NT2/D1 (cell line): Measurements from ENCODE around the gene SLC25A43.
"Not testable (repeated sequence)": the region's sequence is repeated elsewhere in the genome, so short reads cannot be mapped to it uniquely, and the experiment has no call there.

Experiments used
- DNase-seq: peaks from one replicate; pipeline ENCODE4 v3.0.0-alpha.2; 2011; ENCODE audit warnings: low read depth, low spot score
- H3K27me3 ChIP-seq: 2 replicates; pipeline ENCODE4 v1.6.0; 2011; ENCODE audit warnings: mild to moderate bottlenecking; ENCODE audit not compliant: insufficient read length, insufficient read depth
- H3K36me3 ChIP-seq: 2 replicates; pipeline ENCODE4 v1.6.1; 2011; ENCODE audit warnings: mild to moderate bottlenecking, low read length, mixed read lengths; ENCODE audit not compliant: insufficient read depth, insufficient read length
- H3K4me1 ChIP-seq: 2 replicates; pipeline ENCODE4 v1.5.1; 2011; ENCODE audit not compliant: insufficient read depth, insufficient read length
- H3K4me3 ChIP-seq: 2 replicates; pipeline ENCODE4 v1.5.1; 2011; ENCODE audit warnings: low read depth; ENCODE audit not compliant: insufficient read length
- H3K9ac ChIP-seq: 2 replicates; pipeline ENCODE4 v1.6.0; 2011; ENCODE audit warnings: low read depth; ENCODE audit not compliant: insufficient read length
- H3K9me3 ChIP-seq: 2 replicates; pipeline ENCODE4 v1.5.1; 2011; ENCODE audit warnings: mild to moderate bottlenecking, low read length; ENCODE audit not compliant: insufficient read depth
- SUZ12 ChIP-seq: IDR thresholded peaks from 2 replicates; pipeline ENCODE4 v1.6.1; 2011; ENCODE audit not compliant: insufficient read length, insufficient read depth; ENCODE audit errors: extremely low read depth
- YY1 ChIP-seq: IDR thresholded peaks from 2 replicates; pipeline ENCODE4 v1.6.1; 2011; ENCODE audit not compliant: insufficient read length, insufficient read depth
- ZNF274 ChIP-seq: IDR thresholded peaks from 2 replicates; pipeline ENCODE4 v1.6.1; 2011; ENCODE audit warnings: mild to moderate bottlenecking, low read depth, low read length

The SLC25A43 gene

DNA sequence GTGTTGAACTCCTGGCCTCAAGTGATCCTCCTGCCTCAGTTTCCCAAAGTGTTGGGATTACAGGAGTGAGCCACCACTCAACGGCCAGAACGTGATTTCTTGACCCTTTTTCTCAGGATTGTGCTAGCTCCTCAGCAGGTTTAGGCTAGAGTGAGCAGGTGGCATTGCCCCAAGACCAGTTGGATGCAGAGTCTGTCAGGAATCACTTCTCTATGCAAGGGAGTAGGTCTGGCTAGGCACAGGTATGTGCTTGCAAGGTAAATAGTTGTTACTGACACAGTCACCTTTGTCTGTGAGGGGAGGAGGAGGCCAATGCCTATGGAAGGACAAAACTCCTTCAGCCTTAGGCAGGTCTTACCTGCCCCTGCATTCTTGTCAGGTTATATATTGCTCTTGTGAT, 93.3 kb downstream of the SLC25A43 start:
- Histone ChIP-seq H3K9ac (no peak overlapping the region), H3K36me3 (no peaks in the 10 kb centered on the region), H3K9me3 (no peaks in the 10 kb centered on the region), H3K27me3 (no peaks in the 10 kb centered on the region), H3K4me1 (peaks cover 2% of the 10 kb centered on the region), H3K4me3 (no peak overlapping the region)
- TF ChIP-seq ZNF274: no peak
- no peak for TF ChIP-seq YY1
- TF ChIP-seq SUZ12: no peak
- no peak for DNase-seq

DNA sequence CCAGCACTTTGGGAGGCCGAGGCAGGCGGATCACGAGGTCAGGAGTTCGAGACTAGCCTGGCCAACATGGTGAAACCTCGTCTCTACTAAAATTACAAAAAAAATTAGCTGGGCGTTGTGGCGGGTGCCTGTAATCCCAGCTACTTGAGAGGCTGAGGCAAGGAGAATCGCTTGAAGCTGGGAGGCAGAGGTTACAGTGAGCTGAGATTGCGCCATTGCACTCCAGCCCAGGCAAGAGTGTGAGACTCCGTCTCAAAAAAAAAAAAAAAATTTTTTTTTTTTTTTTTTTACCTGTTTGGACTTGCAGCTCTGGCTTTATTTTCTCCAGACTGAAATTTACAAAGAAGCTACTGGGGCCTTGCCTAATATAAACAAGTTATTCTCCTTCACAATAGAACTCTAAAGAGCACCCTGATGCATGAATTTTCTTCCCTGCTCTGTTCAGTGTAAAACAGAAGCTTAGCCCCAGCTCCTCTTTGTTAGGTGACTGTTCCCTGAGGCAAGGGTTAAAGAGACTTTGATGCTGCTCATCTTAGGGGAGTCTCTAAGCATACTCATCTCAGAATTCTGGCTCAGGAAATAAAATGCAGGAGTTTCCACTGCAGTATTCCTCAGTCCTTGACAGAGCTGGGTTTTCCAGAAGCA, 94.8 kb downstream of the SLC25A43 start:
- not testable (repeated sequence) for H3K9me3 ChIP-seq, H3K4me1 ChIP-seq, H3K27me3 ChIP-seq, H3K4me3 ChIP-seq, H3K9ac ChIP-seq, DNase-seq, H3K36me3 ChIP-seq

DNA sequence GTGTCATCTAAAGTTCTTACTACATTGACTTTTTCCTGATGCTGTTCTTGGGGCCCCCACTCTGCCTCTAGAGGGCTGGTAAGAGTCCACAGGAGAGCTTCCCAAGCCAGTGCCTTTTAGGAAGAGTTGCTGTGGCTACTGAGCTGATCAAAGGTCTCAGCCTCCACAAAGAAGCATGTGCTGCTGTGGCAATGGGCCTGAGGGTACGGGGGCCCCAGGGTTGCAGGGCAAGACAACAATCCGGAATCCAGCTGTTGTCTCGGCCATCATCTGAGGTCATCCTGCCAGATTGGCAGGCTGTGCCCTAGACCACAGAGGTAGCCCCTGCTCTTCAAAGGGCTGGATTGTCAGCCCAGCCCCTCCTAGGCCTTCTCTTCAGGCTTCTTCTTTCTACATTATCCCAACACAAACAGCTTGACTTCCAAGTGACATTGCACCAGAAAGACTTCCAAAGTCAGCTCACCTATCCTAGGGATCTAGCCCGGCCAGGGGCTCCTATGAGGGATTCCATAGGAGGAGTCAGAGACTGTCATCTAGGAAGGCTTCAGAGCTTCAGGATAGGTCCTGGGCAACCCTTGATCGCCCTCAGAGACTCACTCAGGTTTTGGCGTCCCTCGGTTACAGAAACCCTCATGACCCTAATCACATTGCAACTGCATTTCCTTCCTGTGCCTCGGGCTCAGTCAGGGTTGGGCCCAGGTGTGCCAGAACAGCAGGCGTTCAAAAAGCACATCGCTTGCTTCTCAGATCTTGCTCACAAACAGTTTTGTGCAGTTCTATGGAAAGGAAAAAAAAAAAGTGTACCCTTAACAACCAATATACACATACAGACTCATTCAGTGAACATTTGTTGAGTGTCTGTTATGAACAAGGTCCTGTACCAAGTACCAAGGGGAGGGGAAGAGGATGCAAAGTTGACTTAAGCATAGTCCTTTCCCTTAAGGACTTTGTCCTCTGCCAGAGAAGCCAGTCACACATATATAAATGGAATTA, 96.9 kb downstream of the SLC25A43 start:
- Histone ChIP-seq H3K4me3 (no peak overlapping the region), H3K9ac (no peak overlapping the region), H3K27me3 (no peaks in the 10 kb centered on the region), H3K9me3 (no peaks in the 10 kb centered on the region), H3K36me3 (no peaks in the 10 kb centered on the region), H3K4me1 (peaks cover 2% of the 10 kb centered on the region)
- TF ChIP-seq SUZ12 (no peak), ZNF274 (no peak), YY1 (no peak)
- DNase-seq: no peak

DNA sequence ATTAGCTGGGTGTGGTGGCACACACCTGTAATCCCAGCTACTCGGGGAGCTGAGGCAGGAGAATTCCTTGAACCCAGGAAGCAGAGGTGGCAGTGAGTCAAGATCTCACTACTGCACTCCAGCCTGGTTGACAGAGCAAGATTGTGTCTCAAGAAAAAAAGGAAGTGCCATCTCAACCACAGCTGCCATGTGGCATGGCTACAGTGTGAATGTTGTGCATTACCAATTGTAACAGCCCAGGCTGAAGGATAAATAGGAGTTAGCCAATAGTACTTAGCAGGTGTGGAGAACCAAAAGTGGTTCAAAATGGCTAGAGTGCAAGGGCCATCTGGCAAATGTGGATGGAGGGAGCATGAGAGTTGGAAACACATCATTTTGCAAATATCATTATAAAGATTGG, 98.0 kb downstream of the SLC25A43 start:
- no peaks in the 10 kb centered on the region for H3K9me3 ChIP-seq
- TF ChIP-seq SUZ12 (no peak), YY1 (no peak), ZNF274 (no peak)
- no peaks in the 10 kb centered on the region for H3K27me3 ChIP-seq
- H3K9ac ChIP-seq: no peak overlapping the region
- H3K4me1 ChIP-seq: peaks cover 2% of the 10 kb centered on the region
- no peak overlapping the region for H3K4me3 ChIP-seq
- no peaks in the 10 kb centered on the region for H3K36me3 ChIP-seq
- DNase-seq: no peak

DNA sequence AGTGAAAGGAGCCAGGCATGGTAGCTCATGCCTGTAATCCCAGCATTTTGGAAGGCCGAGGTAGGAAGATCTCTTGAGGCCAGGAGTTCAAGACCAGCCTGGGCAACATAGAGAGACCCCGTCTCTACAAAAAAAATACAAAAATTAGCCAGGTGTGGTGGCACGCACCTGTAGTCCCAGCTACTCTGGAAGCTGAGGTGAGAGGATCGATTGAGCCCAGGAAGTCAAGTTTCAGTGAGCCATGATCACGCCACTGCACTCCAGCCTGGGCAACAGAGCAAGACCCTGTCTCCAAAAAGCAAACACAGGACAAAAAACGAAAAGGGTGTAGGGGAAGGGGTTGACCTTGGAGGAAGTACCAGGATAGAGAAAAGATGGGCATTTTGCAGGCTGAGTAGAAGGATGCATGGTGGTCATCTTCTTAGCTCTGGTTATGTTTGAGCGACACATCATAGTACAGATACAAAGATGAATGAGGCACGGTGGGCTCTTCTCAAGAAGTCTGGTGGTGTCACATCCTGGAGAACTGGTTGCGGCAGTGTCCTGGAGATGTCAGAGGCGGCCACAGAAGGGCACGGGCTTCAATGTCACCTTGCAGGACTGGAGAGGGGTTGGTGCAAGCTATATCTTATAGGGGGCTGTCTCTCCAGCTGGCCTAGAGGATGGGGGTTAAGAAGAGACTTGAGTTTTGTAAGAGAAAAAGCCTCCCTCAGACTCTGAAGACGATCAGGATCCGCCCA, 101.1 kb downstream of the SLC25A43 start:
- H3K9me3 ChIP-seq: no peaks in the 10 kb centered on the region
- H3K4me3 ChIP-seq: no peak overlapping the region
- TF ChIP-seq YY1: no peak
- DNase-seq: no peak
- no peak overlapping the region for H3K9ac ChIP-seq
- peaks cover 6% of the 10 kb centered on the region for H3K4me1 ChIP-seq
- no peaks in the 10 kb centered on the region for H3K27me3 ChIP-seq
- H3K36me3 ChIP-seq: no peaks in the 10 kb centered on the region

DNA sequence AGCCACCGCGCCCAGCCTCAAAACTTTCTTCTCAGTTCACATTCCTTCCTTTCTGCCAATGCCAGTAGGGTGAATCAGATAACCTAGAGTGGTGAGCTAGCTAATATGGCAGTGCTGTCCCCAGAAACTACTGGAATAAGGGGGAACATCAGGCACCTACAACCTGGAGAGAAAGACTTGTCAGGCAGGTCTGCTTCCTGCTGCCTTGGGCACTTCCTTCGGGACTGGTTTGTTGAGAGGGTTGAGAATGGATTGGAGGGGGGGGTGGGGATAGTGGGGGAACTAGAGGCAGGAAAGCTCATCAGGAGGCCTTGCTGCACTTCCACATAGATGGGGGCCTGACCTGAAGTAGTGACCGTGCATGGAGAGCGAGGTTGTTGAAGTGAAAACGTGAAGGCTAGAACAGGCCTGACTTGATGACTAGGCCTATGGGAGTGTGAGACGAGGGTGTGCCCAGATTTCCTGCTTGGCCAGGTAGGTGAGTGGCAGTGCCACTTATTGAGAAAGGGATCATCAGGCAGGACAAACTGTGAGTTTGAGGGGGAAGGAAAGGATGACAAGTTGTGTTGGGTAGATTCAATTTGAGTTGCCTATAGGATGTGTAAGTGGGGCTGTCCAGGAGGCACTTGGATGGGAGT, 102.5 kb downstream of the SLC25A43 start:
- H3K36me3 ChIP-seq: no peaks in the 10 kb centered on the region
- H3K9ac ChIP-seq: no peak overlapping the region
- no peaks in the 10 kb centered on the region for H3K9me3 ChIP-seq
- no peak for DNase-seq
- H3K27me3 ChIP-seq: no peaks in the 10 kb centered on the region
- H3K4me3 ChIP-seq: no peak overlapping the region
- no peak for TF ChIP-seq YY1
- H3K4me1 ChIP-seq: peaks cover 6% of the 10 kb centered on the region
